Kidney (tissue), 14 donors: ENCODE data around the gene CCDC121. TPM values are rescaled to one million over a fixed set of nuclear protein-coding genes. Genes with fewer than 3 reads are reported as not detected.
"Not testable (repeated sequence)": the region's sequence is repeated elsewhere in the genome, so short reads cannot be mapped to it uniquely, and the experiment has no call there.

Experiments
- DNase-seq, 5 donors: peaks; one replicate each; pipeline ENCODE4 v3.0.0-alpha.2; 2013 to 2020
- FAIRE-seq: peaks from 2 replicates; lab custom pipeline; 2012; peaks lifted over from hg19 to GRCh38; lab: Jason Lieb, UNC
- H3K27ac ChIP-seq, 2 donors: one replicate each; pipeline ENCODE4 v1.7.0; 2013; ENCODE audit warnings: low read depth in 2 of 2, low read length in 2 of 2, inconsistent platforms in 1 of 2
- H3K27me3 ChIP-seq: one replicate; pipeline ENCODE4 v1.7.1; 2013; ENCODE audit warnings: low read length, inconsistent platforms; ENCODE audit not compliant: control insufficient read depth, insufficient read depth
- H3K36me3 ChIP-seq, 3 donors: one replicate each; pipeline versions ENCODE4 v1.7.0 to v1.7.1; 2013; ENCODE audit warnings: low read length in 3 of 3, control low read depth in 1 of 3, inconsistent platforms in 1 of 3; ENCODE audit not compliant: insufficient read depth in 3 of 3, control insufficient read depth in 2 of 3
- H3K4me1 ChIP-seq, 3 donors: one replicate each; pipeline versions ENCODE4 v1.7.0 to v1.7.1; 2013; ENCODE audit warnings: low read length in 3 of 3, inconsistent platforms in 1 of 3, low read depth in 1 of 3; ENCODE audit not compliant: control insufficient read depth in 2 of 3, insufficient read depth in 2 of 3
- H3K4me3 ChIP-seq, 3 donors: one replicate each; pipeline versions ENCODE4 v1.7.0 to v1.8.1; 2013; ENCODE audit warnings: low read length in 3 of 3, control low read depth in 1 of 3, inconsistent platforms in 1 of 3
- H3K9ac ChIP-seq, 3 donors: one replicate each; pipeline versions ENCODE4 v1.7.0 to v1.7.1; 2013; ENCODE audit warnings: low read length in 3 of 3, control low read depth in 1 of 3, inconsistent platforms in 1 of 3
- H3K9me3 ChIP-seq, 3 donors: one replicate each; pipeline versions ENCODE4 v1.7.0 to v1.7.1; 2013; ENCODE audit warnings: low read length in 3 of 3, control low read depth in 1 of 3, inconsistent platforms in 1 of 3; ENCODE audit not compliant: control insufficient read depth in 2 of 3, insufficient read depth in 1 of 3
- intact Hi-C: fragments of 100-400 bp; cut with DNase I; formaldehyde crosslinking; loops from one replicate; pipeline ENCODE4 v1.11.1; 2022
- polyA plus RNA-seq: library from polyadenylated mRNA; stranded (reverse); fragments of 350-450 nt; fragmentation: Illumina TruSeq; extraction: RNeasy Lipid Tissue Mini Kit (QIAGEN cat#74804); gene quantifications from one replicate; pipeline ENCODE4 v1.2.3, GENCODE V29; 2014; ENCODE audit warnings: low read depth, low replicate concordance; ENCODE audit not compliant: insufficient read depth
- total RNA-seq: library from RNA; stranded (reverse); fragmentation: NEBNext Ultra II Directional; extraction: Animal tissue kit (Norgen Biotek cat#: 25700); gene quantifications from one replicate; pipeline ENCODE4 v1.2.1, GENCODE V29; 2021
- TF ChIP-seq, protein P1 (sequence below): IDR thresholded peaks from 3 replicates; pipeline ENCODE4 v1.5.1; 2012; ENCODE audit warnings: mild to moderate bottlenecking, moderate library complexity, borderline replicate concordance; ENCODE audit not compliant: insufficient read depth; ENCODE audit errors: extremely low read depth
- donor health status: control.
- donor health status: control.
- donor health status: control.
- donor health status: control.
- donor health status: control.
- donor health status: DM: yes; HTN: yes; CAD: no.
- donor health status: Normal renal cell carcinoma (clear cell type).

CCDC121 gene
- total and polyA plus RNA-seq, 2 donors from 2014 or later = 4.2 to 5.6 TPM

GRCh38 chr2:27613985-27614384 lies 14.8 kb downstream of the CCDC121 start:
- peaks cover 6 to 26% (median 18%) of the 10 kb centered on the region in 3 donors for H3K36me3 ChIP-seq
- no peak overlapping the region for H3K4me3 ChIP-seq
- FAIRE-seq (no peak), DNase-seq (no peak)
- H3K9ac ChIP-seq = no peak overlapping the region
- H3K9me3 ChIP-seq = no peaks in the 10 kb centered on the region
- H3K4me1 ChIP-seq = no peaks in the 10 kb centered on the region
- H3K27me3 ChIP-seq = no peaks in the 10 kb centered on the region
- TF ChIP-seq, protein P1, sequence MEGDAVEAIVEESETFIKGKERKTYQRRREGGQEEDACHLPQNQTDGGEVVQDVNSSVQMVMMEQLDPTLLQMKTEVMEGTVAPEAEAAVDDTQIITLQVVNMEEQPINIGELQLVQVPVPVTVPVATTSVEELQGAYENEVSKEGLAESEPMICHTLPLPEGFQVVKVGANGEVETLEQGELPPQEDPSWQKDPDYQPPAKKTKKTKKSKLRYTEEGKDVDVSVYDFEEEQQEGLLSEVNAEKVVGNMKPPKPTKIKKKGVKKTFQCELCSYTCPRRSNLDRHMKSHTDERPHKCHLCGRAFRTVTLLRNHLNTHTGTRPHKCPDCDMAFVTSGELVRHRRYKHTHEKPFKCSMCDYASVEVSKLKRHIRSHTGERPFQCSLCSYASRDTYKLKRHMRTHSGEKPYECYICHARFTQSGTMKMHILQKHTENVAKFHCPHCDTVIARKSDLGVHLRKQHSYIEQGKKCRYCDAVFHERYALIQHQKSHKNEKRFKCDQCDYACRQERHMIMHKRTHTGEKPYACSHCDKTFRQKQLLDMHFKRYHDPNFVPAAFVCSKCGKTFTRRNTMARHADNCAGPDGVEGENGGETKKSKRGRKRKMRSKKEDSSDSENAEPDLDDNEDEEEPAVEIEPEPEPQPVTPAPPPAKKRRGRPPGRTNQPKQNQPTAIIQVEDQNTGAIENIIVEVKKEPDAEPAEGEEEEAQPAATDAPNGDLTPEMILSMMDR = no peak
- intact Hi-C loops = no loop called here
- H3K27ac ChIP-seq = no peak overlapping the region

DNA sequence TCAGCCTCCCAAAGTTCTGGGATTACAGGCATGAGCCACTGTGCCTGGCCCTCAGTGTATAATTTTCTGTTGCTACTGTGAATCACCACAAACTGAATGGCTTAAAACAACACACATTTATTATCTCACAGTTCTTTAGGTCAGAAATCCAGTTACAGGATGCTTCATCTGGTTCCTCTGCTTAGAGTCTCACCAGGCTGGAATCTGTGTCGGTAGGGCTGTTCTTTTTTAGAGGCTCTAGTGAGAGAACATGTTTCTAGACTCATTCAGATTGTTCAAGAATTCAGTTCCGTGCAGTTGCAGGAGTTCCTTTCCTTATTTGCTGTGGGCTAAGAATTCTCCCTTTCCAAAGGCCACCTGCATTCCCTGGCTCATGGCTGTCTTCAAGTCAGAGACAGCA lies 22.2 kb downstream of the CCDC121 start:
- H3K4me1 ChIP-seq = no peaks in the 10 kb centered on the region
- H3K4me3 ChIP-seq = no peak overlapping the region
- no peak for FAIRE-seq
- TF ChIP-seq, protein P1 = no peak
- H3K9ac ChIP-seq = no peak overlapping the region
- H3K27me3 ChIP-seq = no peaks in the 10 kb centered on the region
- DNase-seq = no peak
- no peaks in the 10 kb centered on the region for H3K9me3 ChIP-seq
- peaks cover 18 to 33% (median 21%) of the 10 kb centered on the region in 3 donors for H3K36me3 ChIP-seq
- intact Hi-C loops = no loop called here
- no peak overlapping the region for H3K27ac ChIP-seq

DNA sequence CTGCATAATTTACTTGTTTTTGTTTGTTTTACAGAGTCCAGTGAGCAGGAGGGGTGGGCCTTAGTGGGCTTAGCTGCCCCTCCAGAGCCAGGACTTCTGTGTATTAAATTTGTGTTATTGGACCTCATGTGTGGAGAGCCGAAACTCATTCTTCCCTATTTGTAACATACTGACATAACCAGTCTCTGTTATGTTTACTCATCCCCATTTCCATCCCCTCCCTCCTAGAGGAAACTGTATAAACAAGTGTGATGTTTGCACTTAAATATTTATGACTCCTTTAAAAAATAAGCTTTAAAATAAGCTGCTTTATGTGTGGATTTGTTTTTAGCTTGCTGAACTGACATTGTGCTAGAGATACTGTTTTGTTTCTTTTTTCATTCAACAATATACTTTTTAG lies 32.2 kb downstream of the CCDC121 start:
- no peak for FAIRE-seq
- H3K36me3 ChIP-seq = peaks cover 4 to 7% (median 5%) of the 10 kb centered on the region in 3 donors
- H3K4me3 ChIP-seq = no peak overlapping the region

DNA sequence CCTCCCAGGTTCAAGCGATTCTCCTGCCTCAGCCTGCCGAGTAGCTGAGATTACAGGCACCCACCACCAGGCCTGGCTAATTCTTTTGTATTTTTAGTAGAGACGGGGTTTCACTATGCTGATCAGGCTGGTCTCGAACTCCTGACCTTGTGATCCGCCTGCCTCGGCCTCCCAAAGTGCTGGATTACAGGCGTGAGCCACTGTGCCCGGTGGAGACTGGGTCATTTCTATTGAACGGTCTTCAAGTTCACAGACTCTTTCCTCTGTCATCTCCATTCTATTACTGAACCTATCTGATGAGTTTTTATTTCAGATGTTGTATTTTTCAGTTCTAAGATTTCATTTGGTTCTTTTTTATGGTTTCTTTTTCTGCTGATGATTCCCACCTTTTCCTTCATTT lies 33.4 kb downstream of the CCDC121 start:
- H3K9me3 ChIP-seq = peaks cover 0 to 14% (median 0%) of the 10 kb centered on the region in 3 donors
- intact Hi-C loops, H3K27ac ChIP-seq, FAIRE-seq, DNase-seq, H3K36me3 ChIP-seq, H3K4me3 ChIP-seq, H3K9ac ChIP-seq, H3K27me3 ChIP-seq, H3K4me1 ChIP-seq: not testable (repeated sequence)

More for the DNA sequence above, 32.2 kb downstream of the CCDC121 start:
- intact Hi-C loops = no loop called here
- no peaks in the 10 kb centered on the region for H3K4me1 ChIP-seq
- H3K27me3 ChIP-seq = no peaks in the 10 kb centered on the region
- H3K9ac ChIP-seq = no peak overlapping the region
- no peak overlapping the region for H3K27ac ChIP-seq
- peaks cover 0 to 8% (median 0%) of the 10 kb centered on the region in 3 donors for H3K9me3 ChIP-seq
- no peak for DNase-seq
- TF ChIP-seq, protein P1 = no peak

GRCh38 chr2:27594020-27594703 lies 34.6 kb downstream of the CCDC121 start:
- intact Hi-C loops = not testable (repeated sequence)

More at GRCh38 chr2:27594020-27594703, 34.6 kb downstream of the CCDC121 start:
- not testable (repeated sequence) for H3K9ac ChIP-seq, H3K4me1 ChIP-seq, H3K27ac ChIP-seq, FAIRE-seq, H3K4me3 ChIP-seq, H3K36me3 ChIP-seq, H3K27me3 ChIP-seq
- DNase-seq = peak in 1 of 5 donors; percentile 61
- H3K9me3 ChIP-seq = peaks cover 0 to 22% (median 2%) of the 10 kb centered on the region in 3 donors
